Measurements from ENCODE around the gene OBSL1. TPM values are rescaled to one million over a fixed set of nuclear protein-coding genes. Genes with fewer than 3 reads are reported as not detected.

Gene OBSL1
- polyA plus RNA-seq, 4 donors, result 4.5 to 97.4 (median 15.4) TPM

DNA sequence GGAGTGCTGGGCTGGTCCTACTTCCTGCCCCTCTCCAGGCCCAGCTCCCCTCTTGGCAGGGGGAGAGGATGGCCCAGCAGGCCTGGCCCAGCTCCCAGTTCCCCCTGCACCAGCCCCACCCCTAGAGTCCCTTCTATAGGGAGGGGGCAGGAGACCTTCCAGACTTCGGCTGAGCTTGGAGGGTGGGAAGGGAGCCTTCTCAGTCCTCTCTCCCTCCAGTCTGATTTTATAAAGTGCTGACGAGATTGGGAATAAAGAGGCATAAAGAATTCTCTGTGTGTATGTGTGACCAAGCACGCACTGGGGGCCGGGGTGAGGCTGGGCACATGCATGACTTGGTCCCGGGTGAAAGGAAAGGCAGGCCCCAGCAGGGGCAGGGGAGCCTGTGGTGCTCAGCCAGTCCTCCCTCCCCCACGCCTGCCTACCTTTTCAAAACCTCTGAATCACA lies 32.8 kb downstream of the OBSL1 start:
- peaks cover 3 to 42% (median 9%) of the 10 kb centered on the region in 3 donors for H3K36me3 ChIP-seq (ENCODE audit: control insufficient read depth in 3 of 3, insufficient read depth in 2 of 3, low read depth in 1 of 3, low read length in 3 of 3)
- H3K4me3 ChIP-seq (ENCODE audit: low read depth in 1 of 3, low read length in 3 of 3), result no peak overlapping the region
- H3K9me3 ChIP-seq (ENCODE audit: control insufficient read depth in 2 of 2, insufficient read depth in 1 of 2, low read depth in 1 of 2, low read length in 1 of 2), result no peaks in the 10 kb centered on the region
- peaks cover 0 to 32% (median 5%) of the 10 kb centered on the region in 3 donors for H3K4me1 ChIP-seq (ENCODE audit: control insufficient read depth in 3 of 3, insufficient read depth in 2 of 3, low read depth in 1 of 3, low read length in 2 of 3)
- DNase-seq (no peak), FAIRE-seq (no peak)
- H3K27me3 ChIP-seq (ENCODE audit: control insufficient read depth in 3 of 3, insufficient read depth in 3 of 3, low read length in 3 of 3), result peaks cover 0 to 3% (median 0%) of the 10 kb centered on the region in 3 donors
- 68 to 84% (median 74%) methylated on average over 6 of the region's 6 CpGs for WGBS, 3 donors
- H3K27ac ChIP-seq (ENCODE audit: low read depth in 1 of 3, low read length in 2 of 3), result peak overlapping the region in 1 of 3 donors; percentile 40

DNA sequence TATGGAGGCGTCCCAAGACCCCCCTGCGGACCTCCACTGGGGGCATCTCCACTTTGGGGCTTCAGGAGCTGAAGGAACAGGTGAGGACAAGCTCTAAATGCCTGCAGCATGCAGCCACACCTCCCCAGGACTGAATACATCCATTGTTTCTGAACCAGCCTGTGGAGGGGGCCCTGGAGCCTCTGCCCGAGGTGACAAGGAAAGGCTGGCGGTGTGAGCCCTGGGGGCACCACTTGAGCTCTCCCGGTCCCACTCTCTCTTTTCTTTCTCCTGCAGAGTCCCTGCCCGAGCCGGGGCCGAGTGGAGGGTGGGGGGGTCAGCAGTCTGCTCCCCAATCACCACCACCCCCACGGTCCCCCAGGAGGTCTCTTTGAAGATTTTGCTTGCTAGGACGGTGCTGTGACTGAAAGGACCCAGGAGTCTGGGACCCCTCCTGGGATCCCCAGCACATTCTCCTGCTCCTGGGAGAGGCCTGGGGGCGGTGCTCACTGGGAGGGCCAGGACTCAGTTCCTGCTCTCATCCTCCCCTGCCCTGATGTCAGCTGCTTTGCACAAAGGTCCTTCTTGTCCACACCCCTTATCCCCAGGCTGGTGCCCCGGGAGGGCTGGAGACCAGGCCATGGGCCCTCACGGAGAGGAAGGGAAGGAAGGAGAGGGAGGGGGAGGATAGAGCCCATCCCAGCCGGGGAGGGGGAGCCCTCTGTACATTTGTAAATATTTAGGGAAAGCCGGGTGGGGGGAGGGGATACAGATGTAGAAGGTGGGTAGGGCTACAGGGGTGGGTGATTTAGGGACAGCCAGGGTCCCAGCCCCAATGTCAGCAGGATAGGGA lies 33.5 kb downstream of the OBSL1 start:
- H3K4me1 ChIP-seq (ENCODE audit: control insufficient read depth in 3 of 3, insufficient read depth in 2 of 3, low read depth in 1 of 3, low read length in 2 of 3), result peaks cover 0 to 32% (median 5%) of the 10 kb centered on the region in 3 donors
- peaks cover 0 to 3% (median 3%) of the 10 kb centered on the region in 3 donors for H3K27me3 ChIP-seq (ENCODE audit: control insufficient read depth in 3 of 3, insufficient read depth in 3 of 3, low read length in 3 of 3)
- no peak overlapping the region for H3K4me3 ChIP-seq (ENCODE audit: low read depth in 1 of 3, low read length in 3 of 3)
- no peak for FAIRE-seq
- H3K9me3 ChIP-seq (ENCODE audit: control insufficient read depth in 2 of 2, insufficient read depth in 1 of 2, low read depth in 1 of 2, low read length in 1 of 2), result no peaks in the 10 kb centered on the region
- peaks cover 3 to 42% (median 9%) of the 10 kb centered on the region in 3 donors for H3K36me3 ChIP-seq (ENCODE audit: control insufficient read depth in 3 of 3, insufficient read depth in 2 of 3, low read depth in 1 of 3, low read length in 3 of 3)
- peak in 1 of 2 donors; percentile 50 for DNase-seq
- peak overlapping the region in 1 of 3 donors; percentile 40 for H3K27ac ChIP-seq (ENCODE audit: low read depth in 1 of 3, low read length in 2 of 3)
- WGBS, 3 donors, result 42 to 45% (median 44%) methylated on average over 13 to 14 of the region's 15 CpGs

DNA sequence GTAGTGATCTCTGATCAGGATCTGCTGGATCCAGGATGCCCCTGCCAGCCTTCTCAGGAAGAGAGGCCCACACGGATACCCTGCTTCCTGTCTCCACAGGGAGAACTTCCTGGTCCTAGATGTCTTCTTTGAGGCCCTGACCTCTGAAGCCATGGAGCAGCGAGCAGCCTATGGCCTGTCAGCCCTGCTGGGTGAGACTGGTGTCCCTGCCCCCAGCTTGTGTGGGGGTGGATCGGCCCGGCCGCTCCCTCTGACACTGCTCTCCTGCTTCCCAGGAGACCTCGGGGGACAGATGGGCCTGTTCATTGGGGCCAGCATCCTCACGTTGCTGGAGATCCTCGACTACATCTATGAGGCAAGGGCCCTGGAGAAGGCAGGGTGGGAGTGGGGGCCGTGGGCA lies 34.4 kb downstream of the OBSL1 start:
- Histone ChIP-seq H3K27ac (ENCODE audit: low read depth in 1 of 3, low read length in 2 of 3) (no peak overlapping the region), H3K4me1 (ENCODE audit: control insufficient read depth in 3 of 3, insufficient read depth in 2 of 3, low read depth in 1 of 3, low read length in 2 of 3) (peaks cover 0 to 26% (median 1%) of the 10 kb centered on the region in 3 donors), H3K9me3 (ENCODE audit: control insufficient read depth in 2 of 2, insufficient read depth in 1 of 2, low read depth in 1 of 2, low read length in 1 of 2) (no peaks in the 10 kb centered on the region), H3K4me3 (ENCODE audit: low read depth in 1 of 3, low read length in 3 of 3) (no peak overlapping the region), H3K27me3 (ENCODE audit: control insufficient read depth in 3 of 3, insufficient read depth in 3 of 3, low read length in 3 of 3) (peaks cover 0 to 6% (median 3%) of the 10 kb centered on the region in 3 donors), H3K36me3 (ENCODE audit: control insufficient read depth in 3 of 3, insufficient read depth in 2 of 3, low read depth in 1 of 3, low read length in 3 of 3) (peaks cover 3 to 42% (median 9%) of the 10 kb centered on the region in 3 donors)
- FAIRE-seq, result no peak
- WGBS, 3 donors, result 53 to 70% (median 61%) methylated on average over 9 of the region's 9 CpGs
- DNase-seq, result no peak

DNA sequence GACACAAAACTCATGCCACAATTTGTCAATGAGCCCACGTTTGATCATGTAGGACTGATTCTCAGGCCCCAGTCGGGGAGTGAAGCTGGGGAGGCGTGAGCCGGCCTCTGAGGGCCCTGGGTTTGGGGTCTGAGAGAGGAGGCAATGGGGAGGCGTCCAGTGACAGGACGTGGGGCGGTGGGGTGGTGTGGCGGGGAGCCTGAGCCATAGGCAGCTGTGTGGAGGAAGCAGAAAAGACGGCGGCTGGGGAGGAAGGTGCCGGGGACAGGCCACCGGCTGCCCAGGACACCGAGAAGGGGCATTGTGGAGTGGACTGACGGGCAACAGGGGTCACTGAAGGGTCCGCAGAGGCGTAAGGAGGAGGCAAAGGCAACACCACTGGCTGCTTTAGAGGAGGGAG lies 34.9 kb downstream of the OBSL1 start:
- H3K4me1 ChIP-seq (ENCODE audit: control insufficient read depth in 3 of 3, insufficient read depth in 2 of 3, low read depth in 1 of 3, low read length in 2 of 3), result peaks cover 0 to 21% (median 0%) of the 10 kb centered on the region in 3 donors
- no peak overlapping the region for H3K4me3 ChIP-seq (ENCODE audit: low read depth in 1 of 3, low read length in 3 of 3)
- FAIRE-seq (no peak), DNase-seq (no peak)
- no peaks in the 10 kb centered on the region for H3K9me3 ChIP-seq (ENCODE audit: control insufficient read depth in 2 of 2, insufficient read depth in 1 of 2, low read depth in 1 of 2, low read length in 1 of 2)
- H3K36me3 ChIP-seq (ENCODE audit: control insufficient read depth in 3 of 3, insufficient read depth in 2 of 3, low read depth in 1 of 3, low read length in 3 of 3), result peaks cover 3 to 40% (median 9%) of the 10 kb centered on the region in 3 donors
- 86 to 90% (median 87%) methylated on average over 16 of the region's 16 CpGs for WGBS, 3 donors
- peaks cover 0 to 12% (median 3%) of the 10 kb centered on the region in 3 donors for H3K27me3 ChIP-seq (ENCODE audit: control insufficient read depth in 3 of 3, insufficient read depth in 3 of 3, low read length in 3 of 3)
- H3K27ac ChIP-seq (ENCODE audit: low read depth in 1 of 3, low read length in 2 of 3), result no peak overlapping the region

DNA sequence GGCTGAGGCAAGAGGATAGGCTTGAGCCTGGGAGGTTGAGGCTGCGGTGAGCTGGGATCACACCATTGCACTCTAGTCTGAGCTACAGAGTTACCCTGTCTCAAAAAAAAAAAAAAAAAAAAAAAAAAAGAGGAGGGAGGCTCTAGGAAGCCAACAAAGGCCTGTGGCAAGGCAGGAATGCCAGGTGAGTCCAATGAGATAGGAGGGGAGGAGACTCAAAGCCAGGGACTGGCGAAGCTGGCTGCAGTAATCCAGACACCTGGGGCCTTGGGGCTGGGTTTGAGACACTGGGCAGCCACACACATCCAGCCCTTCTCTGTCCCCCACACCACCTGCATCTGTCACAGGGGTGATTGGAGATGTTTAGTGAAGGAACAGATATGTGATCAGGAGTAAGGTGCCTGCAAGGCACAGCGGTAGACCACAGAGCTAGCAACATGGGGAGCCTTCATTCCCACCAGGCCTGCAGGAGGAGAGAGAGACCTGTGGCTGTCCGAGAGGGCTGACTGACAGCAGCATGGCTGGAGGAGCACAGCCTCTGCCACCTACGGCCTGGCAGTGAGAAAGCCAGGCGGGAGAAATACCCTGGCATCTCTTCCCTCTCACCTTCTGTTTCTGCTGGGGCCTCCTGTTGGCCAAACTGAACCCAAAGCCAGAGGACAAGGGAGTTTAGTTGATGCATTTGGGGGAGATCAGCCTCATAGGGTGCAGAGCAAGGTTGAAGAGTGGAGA lies 37.2 kb downstream of the OBSL1 start:
- no peak overlapping the region for H3K4me3 ChIP-seq (ENCODE audit: low read depth in 1 of 3, low read length in 3 of 3)
- peaks cover 0 to 22% (median 0%) of the 10 kb centered on the region in 3 donors for H3K4me1 ChIP-seq (ENCODE audit: control insufficient read depth in 3 of 3, insufficient read depth in 2 of 3, low read depth in 1 of 3, low read length in 2 of 3)
- DNase-seq (no peak), FAIRE-seq (no peak)
- H3K36me3 ChIP-seq (ENCODE audit: control insufficient read depth in 3 of 3, insufficient read depth in 2 of 3, low read depth in 1 of 3, low read length in 3 of 3), result peaks cover 0 to 17% (median under 1%) of the 10 kb centered on the region in 3 donors
- no peak overlapping the region for H3K27ac ChIP-seq (ENCODE audit: low read depth in 1 of 3, low read length in 2 of 3)
- H3K27me3 ChIP-seq (ENCODE audit: control insufficient read depth in 3 of 3, insufficient read depth in 3 of 3, low read length in 3 of 3), result peaks cover 0 to 31% (median 7%) of the 10 kb centered on the region in 3 donors
- no peaks in the 10 kb centered on the region for H3K9me3 ChIP-seq (ENCODE audit: control insufficient read depth in 2 of 2, insufficient read depth in 1 of 2, low read depth in 1 of 2, low read length in 1 of 2)
- 63 to 84% (median 72%) methylated on average over 6 of the region's 6 CpGs for WGBS, 3 donors

GRCh38 chr2:219532378-219532649 lies 39.0 kb downstream of the OBSL1 start:
- H3K4me1 ChIP-seq (ENCODE audit: control insufficient read depth in 3 of 3, insufficient read depth in 2 of 3, low read depth in 1 of 3, low read length in 2 of 3), result peaks cover 0 to 4% (median 0%) of the 10 kb centered on the region in 3 donors
- no peak for FAIRE-seq
- no peak for DNase-seq

DNA sequence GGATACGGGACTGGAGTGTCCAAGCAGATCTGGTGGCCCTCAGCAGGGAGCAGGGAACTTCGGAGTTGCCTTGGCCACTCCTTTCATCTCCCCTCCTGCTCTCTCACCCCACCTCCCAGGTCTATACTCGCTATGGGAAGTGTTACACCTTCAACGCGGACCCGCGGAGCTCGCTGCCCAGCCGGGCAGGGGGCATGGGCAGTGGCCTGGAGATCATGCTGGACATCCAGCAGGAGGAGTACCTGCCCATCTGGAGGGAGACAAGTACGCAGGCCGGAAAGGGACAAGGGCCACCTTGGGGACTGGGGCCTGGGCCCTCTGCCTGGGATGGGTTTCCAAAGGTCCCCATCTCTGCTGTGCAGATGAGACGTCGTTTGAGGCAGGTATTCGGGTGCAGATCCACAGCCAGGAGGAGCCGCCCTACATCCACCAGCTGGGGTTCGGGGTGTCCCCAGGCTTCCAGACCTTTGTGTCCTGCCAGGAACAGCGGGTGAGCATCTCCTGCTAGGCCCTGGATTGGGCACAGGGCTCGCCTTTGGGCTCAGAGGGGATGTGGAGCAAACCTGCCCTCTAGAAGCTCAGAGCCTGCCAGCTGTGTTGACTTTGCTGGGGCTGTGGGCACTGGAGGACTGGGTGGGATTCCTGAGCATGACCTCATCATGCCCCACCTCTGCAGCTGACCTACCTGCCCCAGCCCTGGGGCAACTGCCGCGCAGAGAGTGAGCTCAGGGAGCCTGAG lies 39.5 kb downstream of the OBSL1 start:
- DNase-seq (no peak), FAIRE-seq (no peak)
- H3K4me3 ChIP-seq (ENCODE audit: low read depth in 1 of 3, low read length in 3 of 3), result no peak overlapping the region
- peaks cover 0 to 6% (median 0%) of the 10 kb centered on the region in 3 donors for H3K4me1 ChIP-seq (ENCODE audit: control insufficient read depth in 3 of 3, insufficient read depth in 2 of 3, low read depth in 1 of 3, low read length in 2 of 3)
- H3K27ac ChIP-seq (ENCODE audit: low read depth in 1 of 3, low read length in 2 of 3), result no peak overlapping the region
- 69 to 78% (median 71%) methylated on average over 20 of the region's 20 CpGs for WGBS, 3 donors
- no peaks in the 10 kb centered on the region for H3K9me3 ChIP-seq (ENCODE audit: control insufficient read depth in 2 of 2, insufficient read depth in 1 of 2, low read depth in 1 of 2, low read length in 1 of 2)
- H3K36me3 ChIP-seq (ENCODE audit: control insufficient read depth in 3 of 3, insufficient read depth in 2 of 3, low read depth in 1 of 3, low read length in 3 of 3), result no peaks in the 10 kb centered on the region
- peaks cover 0 to 50% (median 15%) of the 10 kb centered on the region in 3 donors for H3K27me3 ChIP-seq (ENCODE audit: control insufficient read depth in 3 of 3, insufficient read depth in 3 of 3, low read length in 3 of 3)

More at GRCh38 chr2:219532378-219532649, 39.0 kb downstream of the OBSL1 start:
- peaks cover 0 to 45% (median 10%) of the 10 kb centered on the region in 3 donors for H3K27me3 ChIP-seq (ENCODE audit: control insufficient read depth in 3 of 3, insufficient read depth in 3 of 3, low read length in 3 of 3)
- WGBS, 3 donors, result 69 to 82% (median 76%) methylated on average over 8 of the region's 8 CpGs
- no peaks in the 10 kb centered on the region for H3K9me3 ChIP-seq (ENCODE audit: control insufficient read depth in 2 of 2, insufficient read depth in 1 of 2, low read depth in 1 of 2, low read length in 1 of 2)
- no peak overlapping the region for H3K4me3 ChIP-seq (ENCODE audit: low read depth in 1 of 3, low read length in 3 of 3)
- H3K36me3 ChIP-seq (ENCODE audit: control insufficient read depth in 3 of 3, insufficient read depth in 2 of 3, low read depth in 1 of 3, low read length in 3 of 3), result no peaks in the 10 kb centered on the region
- no peak overlapping the region for H3K27ac ChIP-seq (ENCODE audit: low read depth in 1 of 3, low read length in 2 of 3)

All from small intestine (tissue), 7 donors.